Measurements from ENCODE around the gene XRCC5.
"Not testable (repeated sequence)": the region's sequence is repeated elsewhere in the genome, so short reads cannot be mapped to it uniquely, and the experiment has no call there.

The XRCC5 gene

GRCh38 chr2:216108967-216109921, at the start of gene XRCC5:
Gene XRCC5, plus strand, starts transcription at chr2:216109348. Its CDS starts 89 bp downstream, at chr2:216109437.
- DNase-seq: peak; percentile 93

- no peak for DNase-seq
These were observed 45.0 kb upstream of the XRCC5 start for GRCh38 chr2:216064014-216064630.

GRCh38 chr2:216064665-216065064, 44.5 kb upstream of the XRCC5 start:
- no peak for DNase-seq

- no peak for DNase-seq
These were observed 42.9 kb upstream of the XRCC5 start for GRCh38 chr2:216066230-216066629.

- no peak for DNase-seq
These were observed 40.1 kb upstream of the XRCC5 start for GRCh38 chr2:216069028-216069427.

GRCh38 chr2:216070195-216070594, 39.0 kb upstream of the XRCC5 start:
- DNase-seq: no peak

GRCh38 chr2:216071111-216071851, 37.9 kb upstream of the XRCC5 start:
- no peak for DNase-seq

GRCh38 chr2:216072473-216072872, 36.7 kb upstream of the XRCC5 start:
- no peak for DNase-seq

GRCh38 chr2:216073773-216074172, 35.4 kb upstream of the XRCC5 start:
- no peak for DNase-seq

GRCh38 chr2:216074380-216074779, 34.8 kb upstream of the XRCC5 start:
- no peak for DNase-seq

- no peak for DNase-seq
These were observed 34.4 kb upstream of the XRCC5 start for GRCh38 chr2:216074794-216075193.

GRCh38 chr2:216075510-216076485, 33.4 kb upstream of the XRCC5 start:
- no peak for DNase-seq

GRCh38 chr2:216078776-216079175, 30.4 kb upstream of the XRCC5 start:
- no peak for DNase-seq

- not testable (repeated sequence) for DNase-seq
These were observed 29.1 kb upstream of the XRCC5 start for GRCh38 chr2:216080048-216080447.

- no peak for DNase-seq
These were observed 28.1 kb upstream of the XRCC5 start for GRCh38 chr2:216081012-216081411.

GRCh38 chr2:216081487-216082116, 27.5 kb upstream of the XRCC5 start, which contains the start of the genes PECR and TMEM169:
Gene PECR, minus strand, starts transcription at chr2:216081809. Its CDS starts 68 bp downstream, at chr2:216081741.
Gene TMEM169, plus strand, starts transcription at chr2:216081919. Its CDS starts 14,045 bp downstream, at chr2:216095964.
- peak; percentile 72 for DNase-seq

GRCh38 chr2:216082117-216082711, 26.9 kb upstream of the XRCC5 start:
- DNase-seq: no peak

- no peak for DNase-seq
These were observed 26.3 kb upstream of the XRCC5 start for GRCh38 chr2:216082805-216083204.

GRCh38 chr2:216083464-216084281, 25.5 kb upstream of the XRCC5 start:
- DNase-seq: no peak

- no peak for DNase-seq
These were observed 24.6 kb upstream of the XRCC5 start for GRCh38 chr2:216084547-216084946.
